ENCODE measurements around the gene IFNG-AS1.

Gene IFNG-AS1

DNA sequence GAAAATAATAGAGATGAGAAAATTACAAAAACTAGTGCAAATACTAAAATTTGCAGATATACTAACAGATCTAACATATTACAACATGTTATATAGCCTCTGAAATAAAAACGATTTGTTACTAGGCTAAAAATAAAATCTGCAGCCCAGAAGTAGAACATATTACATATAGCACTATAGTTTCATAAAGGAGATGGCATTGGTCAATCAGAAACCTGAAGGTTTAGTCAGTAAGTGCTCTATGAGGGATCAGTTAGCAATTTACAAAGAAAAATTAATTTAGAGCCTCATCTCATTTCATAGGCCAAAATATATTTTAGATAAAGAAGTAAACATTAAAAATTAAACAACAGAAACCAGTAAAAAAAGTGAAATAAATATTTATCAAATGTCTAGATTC, 41.0 kb downstream of the IFNG-AS1 start:
- no peak overlapping the region for H3K4me3 ChIP-seq (ENCODE audit: low read depth, low read length)
- DNase-seq (ENCODE audit: low read depth): no peak
- TF ChIP-seq, protein P1, sequence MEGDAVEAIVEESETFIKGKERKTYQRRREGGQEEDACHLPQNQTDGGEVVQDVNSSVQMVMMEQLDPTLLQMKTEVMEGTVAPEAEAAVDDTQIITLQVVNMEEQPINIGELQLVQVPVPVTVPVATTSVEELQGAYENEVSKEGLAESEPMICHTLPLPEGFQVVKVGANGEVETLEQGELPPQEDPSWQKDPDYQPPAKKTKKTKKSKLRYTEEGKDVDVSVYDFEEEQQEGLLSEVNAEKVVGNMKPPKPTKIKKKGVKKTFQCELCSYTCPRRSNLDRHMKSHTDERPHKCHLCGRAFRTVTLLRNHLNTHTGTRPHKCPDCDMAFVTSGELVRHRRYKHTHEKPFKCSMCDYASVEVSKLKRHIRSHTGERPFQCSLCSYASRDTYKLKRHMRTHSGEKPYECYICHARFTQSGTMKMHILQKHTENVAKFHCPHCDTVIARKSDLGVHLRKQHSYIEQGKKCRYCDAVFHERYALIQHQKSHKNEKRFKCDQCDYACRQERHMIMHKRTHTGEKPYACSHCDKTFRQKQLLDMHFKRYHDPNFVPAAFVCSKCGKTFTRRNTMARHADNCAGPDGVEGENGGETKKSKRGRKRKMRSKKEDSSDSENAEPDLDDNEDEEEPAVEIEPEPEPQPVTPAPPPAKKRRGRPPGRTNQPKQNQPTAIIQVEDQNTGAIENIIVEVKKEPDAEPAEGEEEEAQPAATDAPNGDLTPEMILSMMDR (IDR thresholded peaks at IDR 0.05; ENCODE audit: low read depth, low read length, missing control alignments): no peak

DNA sequence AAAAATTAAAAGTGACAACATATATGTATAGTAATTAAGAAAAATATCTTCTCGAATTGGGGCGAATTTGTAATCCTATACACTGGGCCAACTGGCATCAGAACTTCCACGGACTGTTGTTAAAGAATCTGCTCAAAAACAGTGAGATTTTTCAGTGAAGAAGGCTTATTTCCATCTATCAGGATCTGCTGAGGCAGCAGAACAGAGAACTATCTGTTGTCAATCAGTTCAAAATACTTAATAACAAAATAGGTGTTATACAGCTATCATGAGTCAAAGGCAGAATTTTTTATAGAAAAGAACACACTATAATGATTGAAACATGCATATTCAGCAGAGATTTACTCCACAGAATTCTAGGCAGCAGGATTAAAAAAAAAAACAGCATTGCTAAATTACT, 41.9 kb downstream of the IFNG-AS1 start:
- DNase-seq (ENCODE audit: low read depth): no peak
- TF ChIP-seq, protein P1 (IDR thresholded peaks at IDR 0.05; ENCODE audit: low read depth, low read length, missing control alignments): no peak
- H3K4me3 ChIP-seq (ENCODE audit: low read depth, low read length): no peak overlapping the region

DNA sequence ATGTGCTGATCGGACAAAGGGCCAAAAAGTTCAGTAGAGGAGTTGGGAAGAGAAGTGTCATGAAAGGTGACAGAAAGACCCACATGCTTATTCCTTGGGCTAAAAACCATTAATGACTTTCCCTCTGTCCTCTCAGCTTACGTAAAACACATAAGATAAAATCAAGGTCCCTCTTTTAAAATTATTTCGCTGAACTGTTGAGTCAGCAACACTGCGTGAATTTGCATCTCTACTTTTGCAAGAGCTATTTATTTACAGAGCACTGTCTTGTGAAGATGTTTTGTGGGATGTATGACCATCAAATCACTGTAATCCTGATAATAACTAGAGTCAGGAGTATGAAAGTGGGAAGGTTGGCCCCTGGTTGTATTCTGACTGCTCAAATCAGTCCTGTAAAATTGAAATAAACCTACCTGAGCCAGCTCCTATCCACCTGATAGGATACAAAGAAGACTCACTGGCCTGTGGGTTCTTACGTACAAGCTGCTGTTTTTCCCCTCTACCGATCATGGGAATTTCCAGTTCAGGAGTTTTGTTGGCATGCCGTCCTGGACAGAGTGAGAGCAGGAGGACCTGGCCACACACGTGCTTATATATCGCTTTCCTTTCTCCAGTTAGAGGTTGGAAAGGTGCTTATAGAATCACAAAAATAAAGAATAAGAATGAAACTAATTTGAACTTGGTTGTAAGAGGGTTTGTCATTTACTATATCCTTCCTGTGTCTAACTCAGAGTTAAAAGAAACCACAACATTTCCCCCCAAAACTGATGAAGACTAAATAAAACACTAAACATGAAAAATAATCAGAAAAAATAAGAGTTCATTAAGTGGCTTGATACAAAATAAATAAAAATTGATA, 42.9 kb downstream of the IFNG-AS1 start:
- DNase-seq (ENCODE audit: low read depth): no peak
- TF ChIP-seq, protein P1 (IDR thresholded peaks at IDR 0.05; ENCODE audit: low read depth, low read length, missing control alignments): no peak
- no peak overlapping the region for H3K4me3 ChIP-seq (ENCODE audit: low read depth, low read length)

DNA sequence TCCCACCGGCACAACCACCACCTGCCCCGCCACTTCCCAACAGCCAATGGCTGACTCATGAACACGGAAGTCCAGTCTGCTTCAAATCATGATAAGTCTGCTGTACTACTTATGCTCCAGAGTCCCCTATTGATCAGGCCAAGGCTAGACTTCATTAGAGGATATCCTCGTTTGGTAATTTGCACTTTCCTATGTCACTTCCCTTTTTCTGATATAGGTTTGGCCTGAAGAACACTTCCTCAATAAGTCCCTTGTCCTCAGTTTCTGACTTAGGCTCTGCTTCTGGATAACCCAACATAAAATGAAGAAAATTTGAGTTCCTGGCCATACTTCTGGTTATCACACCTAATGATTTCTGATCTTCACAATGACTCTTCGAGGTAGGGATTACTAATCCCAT, 45.3 kb downstream of the IFNG-AS1 start:
- no peak for DNase-seq (ENCODE audit: low read depth)
- TF ChIP-seq, protein P1 (IDR thresholded peaks at IDR 0.05; ENCODE audit: low read depth, low read length, missing control alignments): no peak

DNA sequence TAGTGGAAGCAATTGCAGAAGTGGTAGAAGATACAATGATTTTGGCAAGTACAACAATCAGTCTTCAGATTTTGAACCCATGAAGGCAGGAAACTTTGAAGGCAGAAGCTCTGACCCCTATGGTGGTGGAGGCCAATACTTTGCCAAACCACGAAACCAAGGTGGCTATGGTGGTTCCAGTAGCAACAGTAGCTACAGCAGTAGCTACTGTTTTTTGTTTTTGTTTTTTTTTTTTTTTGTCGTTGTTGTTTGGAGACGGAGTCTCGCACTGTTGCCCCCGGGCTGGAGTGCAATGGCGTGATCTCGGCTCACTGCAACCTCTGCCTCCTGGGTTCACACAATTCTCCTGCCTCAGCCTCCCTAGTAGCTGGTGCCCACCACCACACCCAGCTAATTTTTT, 47.4 kb downstream of the IFNG-AS1 start:
- H3K4me3 ChIP-seq (ENCODE audit: low read depth, low read length): no peak overlapping the region
- TF ChIP-seq, protein P1 (IDR thresholded peaks at IDR 0.05; ENCODE audit: low read depth, low read length, missing control alignments): no peak
- DNase-seq (ENCODE audit: low read depth): no peak

More for the DNA sequence above, 45.3 kb downstream of the IFNG-AS1 start:
- H3K4me3 ChIP-seq (ENCODE audit: low read depth, low read length): no peak overlapping the region

DNA sequence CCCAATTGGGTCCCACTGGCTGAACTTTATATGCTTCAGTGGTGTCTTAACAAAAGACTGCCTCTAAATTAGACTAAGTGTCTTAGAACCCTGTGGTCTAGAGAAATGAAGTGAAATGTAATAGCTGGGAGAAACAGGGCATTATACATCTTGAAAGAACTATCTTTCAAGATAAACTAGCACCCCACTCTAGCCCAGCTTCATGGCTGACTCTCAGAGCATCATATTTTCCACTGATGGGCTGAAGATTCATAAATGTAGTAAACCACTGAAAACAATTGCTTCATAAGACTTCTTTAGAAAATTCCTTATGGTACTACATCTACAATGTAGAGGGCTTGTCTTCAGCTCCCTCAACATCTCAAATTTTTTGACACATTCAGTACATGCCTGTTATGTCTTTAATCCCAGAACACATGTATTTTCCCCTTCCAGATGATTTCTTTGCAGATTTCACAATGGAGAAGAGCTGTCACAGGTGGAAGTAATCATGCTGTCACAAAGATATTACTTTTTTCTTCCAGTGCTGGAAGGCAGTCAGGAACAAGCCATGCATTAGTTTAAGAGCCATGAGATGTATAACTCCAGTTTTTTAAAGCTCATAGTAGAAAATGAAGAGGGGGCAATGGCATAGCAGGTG, 48.5 kb downstream of the IFNG-AS1 start:
- TF ChIP-seq, protein P1 (IDR thresholded peaks at IDR 0.05; ENCODE audit: low read depth, low read length, missing control alignments): no peak
- H3K4me3 ChIP-seq (ENCODE audit: low read depth, low read length): no peak overlapping the region
- DNase-seq (ENCODE audit: low read depth): no peak

Measured in GM12864 (cell line).